WTC11 (cell line): ENCODE results near the gene CSNK2A1. TPM values are rescaled to one million over a fixed set of nuclear protein-coding genes. Genes with fewer than 3 reads are reported as not detected.

ENCODE experiments used
- ATAC-seq: fragments of 200-7000 bp; cut with Tn5 transposase; 2 replicates; pipeline ENCODE4 v1.10.0; 2021; ENCODE audit warnings: mild to moderate bottlenecking, moderate library complexity
- CTCF ChIA-PET: fragments of 300-600 bp; sonication (Branson Sonifier 250); formaldehyde crosslinking; loops from one replicate; lab custom pipeline; 2021; ENCODE audit warnings: antibody characterized with exemption; lab: Charles Lee
- POLR2A ChIA-PET: fragments of 350-600 bp; sonication (Branson Sonifier 250); formaldehyde crosslinking; loops from one replicate; lab custom pipeline; 2021; ENCODE audit warnings: antibody characterized with exemption; lab: Charles Lee
- DNase-seq: peaks from one replicate; pipeline ENCODE4 v3.0.0; 2021; ENCODE audit warnings: low spot score
- H3K27ac Mint-ChIP-seq: 2 replicates; pipeline ENCODE4 v1.8.0; 2021; ENCODE audit warnings: mixed read lengths
- H3K27me3 Mint-ChIP-seq: 2 replicates; pipeline ENCODE4 v1.8.0; 2021; ENCODE audit warnings: low read depth, mild to moderate bottlenecking, moderate library complexity, mixed read lengths
- H3K36me3 Mint-ChIP-seq: 2 replicates; pipeline ENCODE4 v1.8.0; 2021; ENCODE audit warnings: mixed read lengths
- H3K4me1 Mint-ChIP-seq: 2 replicates; pipeline ENCODE4 v1.8.0; 2022; ENCODE audit warnings: mixed read lengths
- H3K4me3 Mint-ChIP-seq: 2 replicates; pipeline ENCODE4 v1.8.0; 2021; ENCODE audit warnings: mild to moderate bottlenecking, moderate library complexity, mixed read lengths
- H3K9me3 Mint-ChIP-seq: 2 replicates; pipeline ENCODE4 v1.8.0; 2021; ENCODE audit warnings: mixed read lengths
- AR ChIP-seq: fragments of 250-450 bp; sonication (Bioruptor Pico); IDR thresholded peaks from 2 replicates; pipeline ENCODE4 v1.9.0; 2021; ENCODE audit warnings: mild to moderate bottlenecking
- ATF1 ChIP-seq: sonication (generic); formaldehyde crosslinking; IDR thresholded peaks from 2 replicates; pipeline ENCODE4 v1.8.1; 2023; ENCODE audit warnings: mild to moderate bottlenecking, moderate library complexity, missing genetic modification reagents
- CREM ChIP-seq: sonication (generic); formaldehyde crosslinking; IDR thresholded peaks from 2 replicates; pipeline ENCODE4 v1.8.1; 2022; ENCODE audit warnings: mild to moderate bottlenecking, missing genetic modification reagents, moderate library complexity
- ETV6 ChIP-seq: sonication (generic); formaldehyde crosslinking; IDR thresholded peaks from 2 replicates; pipeline ENCODE4 v1.8.1; 2022; ENCODE audit warnings: mild to moderate bottlenecking, missing genetic modification reagents
- FOXJ3 ChIP-seq: sonication (generic); formaldehyde crosslinking; IDR thresholded peaks from 2 replicates; pipeline ENCODE4 v1.9.0; 2021; ENCODE audit warnings: missing genetic modification reagents, mild to moderate bottlenecking, borderline replicate concordance
- FOXP1 ChIP-seq: sonication (generic); formaldehyde crosslinking; IDR thresholded peaks from 2 replicates; pipeline ENCODE4 v1.8.0; 2022; ENCODE audit warnings: missing genetic modification reagents, mild to moderate bottlenecking, moderate library complexity, borderline replicate concordance
- MXD4 ChIP-seq: fragments of 250-450 bp; sonication (Bioruptor Pico); IDR thresholded peaks from 2 replicates; pipeline ENCODE4 v1.8.0; 2021; ENCODE audit warnings: mild to moderate bottlenecking, moderate library complexity, borderline replicate concordance
- NR1H2 ChIP-seq: sonication (generic); formaldehyde crosslinking; IDR thresholded peaks from 2 replicates; pipeline ENCODE4 v1.9.0; 2021; ENCODE audit warnings: mild to moderate bottlenecking, moderate library complexity, missing genetic modification reagents
- NR2C2 ChIP-seq: sonication (generic); formaldehyde crosslinking; IDR thresholded peaks from 2 replicates; pipeline ENCODE4 v1.8.0; 2022; ENCODE audit warnings: mild to moderate bottlenecking, missing genetic modification reagents
- PREB ChIP-seq: sonication (generic); formaldehyde crosslinking; IDR thresholded peaks from 2 replicates; pipeline ENCODE4 v1.8.1; 2022; ENCODE audit warnings: mild to moderate bottlenecking, missing genetic modification reagents, moderate library complexity, borderline replicate concordance
- PRRX2 ChIP-seq: fragments of 250-450 bp; sonication (Bioruptor Pico); IDR thresholded peaks from 2 replicates; pipeline ENCODE4 v1.8.0; 2021; ENCODE audit warnings: mild to moderate bottlenecking
- RORB ChIP-seq: fragments of 250-450 bp; sonication (Bioruptor Pico); IDR thresholded peaks from 2 replicates; pipeline ENCODE4 v1.9.0; 2021; ENCODE audit warnings: mild to moderate bottlenecking
- SMAD3 ChIP-seq: sonication (generic); formaldehyde crosslinking; IDR thresholded peaks from 2 replicates; pipeline ENCODE4 v1.8.0; 2022; ENCODE audit warnings: missing genetic modification reagents, mild to moderate bottlenecking, borderline replicate concordance
- TEAD1 ChIP-seq: sonication (generic); formaldehyde crosslinking; IDR thresholded peaks from 2 replicates; pipeline ENCODE4 v1.8.0; 2022; ENCODE audit warnings: mild to moderate bottlenecking, missing genetic modification reagents
- TEAD4 ChIP-seq: sonication (generic); formaldehyde crosslinking; IDR thresholded peaks from 2 replicates; pipeline ENCODE4 v1.8.0; 2022; ENCODE audit warnings: mild to moderate bottlenecking, missing genetic modification reagents
- ZNF138 ChIP-seq: sonication (generic); formaldehyde crosslinking; conservative IDR thresholded peaks from 2 replicates; pipeline ENCODE4 v1.8.1; 2022; ENCODE audit warnings: mild to moderate bottlenecking, moderate library complexity, missing genetic modification reagents
- ZNF263 ChIP-seq: sonication (generic); formaldehyde crosslinking; IDR thresholded peaks from 2 replicates; pipeline ENCODE4 v1.8.1; 2022; ENCODE audit warnings: low read depth, mild to moderate bottlenecking, moderate library complexity, missing genetic modification reagents
- ZNF396 ChIP-seq: fragments of 250-450 bp; sonication (Bioruptor Pico); IDR thresholded peaks from 2 replicates; pipeline ENCODE4 v1.8.0; 2021; ENCODE audit warnings: mild to moderate bottlenecking, moderate library complexity, borderline replicate concordance
- ZNF416 ChIP-seq: fragments of 250-450 bp; sonication (Bioruptor Pico); IDR thresholded peaks from 2 replicates; pipeline ENCODE4 v1.9.0; 2021; ENCODE audit warnings: mild to moderate bottlenecking, inconsistent platforms
- ZNF512 ChIP-seq: sonication (generic); formaldehyde crosslinking; IDR thresholded peaks from 2 replicates; pipeline ENCODE4 v1.8.1; 2022; ENCODE audit warnings: missing genetic modification reagents, borderline replicate concordance
- ZNF671 ChIP-seq: fragments of 250-450 bp; sonication (Bioruptor Pico); IDR thresholded peaks from 2 replicates; pipeline ENCODE4 v1.8.0; 2021; ENCODE audit warnings: mild to moderate bottlenecking
- total RNA-seq: library from RNA; stranded (reverse); gene quantifications from 3 replicates; pipeline ENCODE4 v1.2.3, GENCODE V29; 2021

Gene CSNK2A1
- total RNA-seq, 1 experiment from 2014 or later = 235 TPM

GRCh38 chr20:474581-474980 lies 69.0 kb downstream of the CSNK2A1 start:
- Mint-ChIP-seq H3K36me3 (peaks cover 56% of the 10 kb centered on the region), H3K9me3 (peaks cover 44% of the 10 kb centered on the region), H3K4me3 (no peak overlapping the region), H3K27ac (no peak overlapping the region), H3K4me1 (no peaks in the 10 kb centered on the region), H3K27me3 (peaks cover 32% of the 10 kb centered on the region)
- ATAC-seq (no peak), DNase-seq (no peak)
- ChIA-PET POLR2A (no interaction called here), CTCF (interaction anchor here (1.2 kb wide), 1 partner anchor 103 kb away, joined by 3 read pairs; no protein-coding TSS in a partner anchor)
- no peak for TF ChIP-seq RORB
- no peak for TF ChIP-seq PRRX2

GRCh38 chr20:472889-473292 lies 70.7 kb downstream of the CSNK2A1 start:
- Mint-ChIP-seq H3K36me3 (peaks cover 59% of the 10 kb centered on the region), H3K4me1 (no peaks in the 10 kb centered on the region), H3K27ac (no peak overlapping the region), H3K4me3 (no peak overlapping the region), H3K9me3 (peaks cover 60% of the 10 kb centered on the region), H3K27me3 (peaks cover 44% of the 10 kb centered on the region)
- no peak for TF ChIP-seq TEAD1 (CRISPR knock-in tag)
- TF ChIP-seq AR = 0 out of 2 replicates have a peak, but pooled peaks have one; percentile 16
- DNase-seq (no peak), ATAC-seq (no peak)
- CTCF ChIA-PET = no interaction called here
- POLR2A ChIA-PET = no interaction called here

GRCh38 chr20:472137-472846 lies 71.3 kb downstream of the CSNK2A1 start:
- H3K9me3 Mint-ChIP-seq = peaks cover 66% of the 10 kb centered on the region
- TF ChIP-seq SMAD3 = no peak
- no peak for TF ChIP-seq ATF1 (CRISPR knock-in tag)
- TF ChIP-seq NR1H2 (CRISPR knock-in tag) = no peak
- no peak for TF ChIP-seq FOXJ3 (CRISPR knock-in tag)
- no peak for TF ChIP-seq FOXP1
- TF ChIP-seq ETV6 (CRISPR knock-in tag) = no peak
- no peak for TF ChIP-seq TEAD4 (CRISPR knock-in tag)
- no peak for TF ChIP-seq MXD4 (CRISPR knock-in tag)
- TF ChIP-seq, all 79 proteins: peak for 0
- ATAC-seq (no peak), DNase-seq (no peak)
- POLR2A ChIA-PET = no interaction called here
- no peak overlapping the region for H3K27ac Mint-ChIP-seq
- H3K4me3 Mint-ChIP-seq = no peak overlapping the region
- H3K36me3 Mint-ChIP-seq = peaks cover 63% of the 10 kb centered on the region
- H3K27me3 Mint-ChIP-seq = peaks cover 50% of the 10 kb centered on the region
- CTCF ChIA-PET = no interaction called here
- H3K4me1 Mint-ChIP-seq = no peaks in the 10 kb centered on the region

- ChIA-PET POLR2A (no interaction called here), CTCF (interaction anchor here (0.6 kb wide), 1 partner anchor 8 kb away, joined by 5 read pairs; no protein-coding TSS in a partner anchor)
- Mint-ChIP-seq H3K9me3 (peaks cover 78% of the 10 kb centered on the region), H3K27me3 (peaks cover 65% of the 10 kb centered on the region), H3K36me3 (peaks cover 61% of the 10 kb centered on the region), H3K4me1 (no peaks in the 10 kb centered on the region), H3K4me3 (no peak overlapping the region), H3K27ac (no peak overlapping the region)
- ATAC-seq = no peak
- no peak for DNase-seq
- no peak for TF ChIP-seq ZNF263 (CRISPR knock-in tag)
- TF ChIP-seq FOXJ3 (CRISPR knock-in tag) = no peak
- TF ChIP-seq CREM (CRISPR knock-in tag) = no peak
- TF ChIP-seq NR2C2 (CRISPR knock-in tag) = no peak
- no peak for TF ChIP-seq PREB (CRISPR knock-in tag)
- TF ChIP-seq ZNF396 (CRISPR knock-in tag) = no peak
- TF ChIP-seq ZNF671 = no peak
- no peak for TF ChIP-seq ZNF416 (CRISPR knock-in tag)
- no peak for TF ChIP-seq MXD4 (CRISPR knock-in tag)
- no peak for TF ChIP-seq ZNF138 (CRISPR knock-in tag)
- no peak for TF ChIP-seq ZNF512 (CRISPR knock-in tag)
These were observed 73.7 kb downstream of the CSNK2A1 start for GRCh38 chr20:469746-470490.
